ENCODE data around the gene VWC2L.

The VWC2L gene

GRCh38 chr2:214587442-214587841 is 176.6 kb downstream of the VWC2L start:
- no peak for FAIRE-seq
- no peak for DNase-seq (ENCODE audit: low spot score)

- FAIRE-seq (no peak), DNase-seq (ENCODE audit: low spot score) (no peak)
Observed at GRCh38 chr2:214591366-214591765, 180.5 kb downstream of the VWC2L start.

GRCh38 chr2:214592011-214592410 is 181.2 kb downstream of the VWC2L start:
- FAIRE-seq (no peak), DNase-seq (ENCODE audit: low spot score) (no peak)

- peak; percentile 89 for FAIRE-seq
- peak; percentile 90 for DNase-seq (ENCODE audit: low spot score)
Observed at GRCh38 chr2:214593727-214594126, 182.9 kb downstream of the VWC2L start.

- no peak for FAIRE-seq
Observed at GRCh38 chr2:214601852-214602633, 191.2 kb downstream of the VWC2L start.

GRCh38 chr2:214604861-214605260 is 194.0 kb downstream of the VWC2L start:
- FAIRE-seq (no peak), DNase-seq (ENCODE audit: low spot score) (no peak)

More at GRCh38 chr2:214601852-214602633, 191.2 kb downstream of the VWC2L start:
- DNase-seq (ENCODE audit: low spot score), result no peak

- no peak for FAIRE-seq
Observed at GRCh38 chr2:214607051-214607450, 196.2 kb downstream of the VWC2L start.

GRCh38 chr2:214611015-214611414 is 200.2 kb downstream of the VWC2L start:
- FAIRE-seq (no peak), DNase-seq (ENCODE audit: low spot score) (no peak)

More at GRCh38 chr2:214607051-214607450, 196.2 kb downstream of the VWC2L start:
- DNase-seq (ENCODE audit: low spot score), result no peak

- no peak for FAIRE-seq
Observed at GRCh38 chr2:214624166-214624760, 213.4 kb downstream of the VWC2L start.

GRCh38 chr2:214628091-214628490 is 217.2 kb downstream of the VWC2L start:
- FAIRE-seq, result no peak
- no peak for DNase-seq (ENCODE audit: low spot score)

More at GRCh38 chr2:214624166-214624760, 213.4 kb downstream of the VWC2L start:
- DNase-seq (ENCODE audit: low spot score), result no peak

Data from RCC 7860 (cell line).